Mucosa of rectum (tissue), 2 donors: ENCODE data around the gene TMSB10.
A peak's percentile ranks its signal among the peaks of the same experiment; 100 is the strongest.

Experiments
- H3K27ac ChIP-seq, 2 donors: one replicate each; pipeline ENCODE4 v1.7.0; 2013; ENCODE audit warnings: inconsistent platforms in 2 of 2, low read depth in 2 of 2, low read length in 2 of 2
- H3K27me3 ChIP-seq, 2 donors: one replicate each; pipeline ENCODE4 v1.7.0; 2013; ENCODE audit warnings: low read length in 2 of 2; ENCODE audit not compliant: control insufficient read depth in 2 of 2, insufficient read depth in 2 of 2
- H3K36me3 ChIP-seq, 2 donors: one replicate each; pipeline ENCODE4 v1.7.0; 2013; ENCODE audit warnings: low read length in 2 of 2; ENCODE audit not compliant: control insufficient read depth in 2 of 2, insufficient read depth in 2 of 2
- H3K4me1 ChIP-seq, 2 donors: one replicate each; pipeline ENCODE4 v1.7.0; 2013; ENCODE audit warnings: low read length in 2 of 2, mild to moderate bottlenecking in 1 of 2; ENCODE audit not compliant: control insufficient read depth in 2 of 2, insufficient read depth in 2 of 2
- H3K4me3 ChIP-seq, 2 donors: one replicate each; pipeline ENCODE4 v1.7.0; 2013; ENCODE audit warnings: low read length in 2 of 2
- H3K9ac ChIP-seq, 2 donors: one replicate each; pipeline ENCODE4 v1.7.0; 2013; ENCODE audit warnings: low read length in 2 of 2, low read depth in 1 of 2, mild to moderate bottlenecking in 1 of 2
- H3K9me3 ChIP-seq, 2 donors: one replicate each; pipeline ENCODE4 v1.7.0; 2013; ENCODE audit warnings: low read length in 2 of 2; ENCODE audit not compliant: control insufficient read depth in 2 of 2
- donor health status: healthy.
- donor health status: Normal muscosa, but diverticular disease.

Gene TMSB10

DNA sequence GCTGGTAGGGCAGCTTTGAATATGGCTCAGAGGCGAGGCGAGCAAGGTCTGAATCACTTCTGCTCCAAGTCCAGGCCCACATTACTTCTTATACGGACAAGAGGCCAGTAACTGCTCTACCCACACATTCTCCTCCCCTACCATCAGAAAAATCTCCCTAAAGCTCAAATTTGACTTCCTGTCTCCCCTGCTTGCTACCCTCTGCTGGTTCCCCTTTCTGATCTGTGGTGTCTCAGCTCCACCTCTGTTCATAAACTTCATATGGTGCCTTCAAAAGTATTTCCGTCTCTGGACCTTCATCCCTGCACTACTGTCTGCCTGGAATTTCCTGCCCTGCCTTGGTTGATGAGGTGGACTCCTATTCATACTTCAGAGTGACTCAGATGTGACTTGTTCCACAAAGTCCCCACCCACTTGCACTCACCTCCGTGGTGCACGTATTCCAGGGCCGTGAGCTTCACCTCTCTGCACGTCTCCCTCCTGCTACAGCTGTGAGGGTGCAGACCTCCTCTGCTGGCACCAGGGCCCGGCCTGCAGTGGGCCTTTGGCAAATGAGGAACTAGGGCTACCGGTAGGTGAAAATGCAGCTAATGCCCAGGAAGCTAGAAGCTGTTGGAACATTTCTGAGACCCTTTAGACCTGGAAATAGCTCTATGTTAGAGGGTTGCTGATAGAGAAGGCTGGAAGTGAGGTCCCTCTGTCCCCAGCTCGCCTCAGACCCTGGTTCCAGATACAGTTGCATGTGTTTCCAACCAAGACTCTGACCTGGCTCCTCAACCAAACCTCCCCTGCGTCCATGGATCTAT lies 41.0 kb downstream of the TMSB10 start:
- peak overlapping the region; percentile 38 to 59 for H3K9ac ChIP-seq
- peaks cover 13 to 17% of the 10 kb centered on the region in 2 donors for H3K4me1 ChIP-seq
- H3K27me3 ChIP-seq = no peaks in the 10 kb centered on the region
- no peaks in the 10 kb centered on the region for H3K36me3 ChIP-seq
- H3K4me3 ChIP-seq = peak overlapping the region; percentile 27 to 44
- peak overlapping the region; percentile 83 to 93 for H3K27ac ChIP-seq
- no peaks in the 10 kb centered on the region for H3K9me3 ChIP-seq

DNA sequence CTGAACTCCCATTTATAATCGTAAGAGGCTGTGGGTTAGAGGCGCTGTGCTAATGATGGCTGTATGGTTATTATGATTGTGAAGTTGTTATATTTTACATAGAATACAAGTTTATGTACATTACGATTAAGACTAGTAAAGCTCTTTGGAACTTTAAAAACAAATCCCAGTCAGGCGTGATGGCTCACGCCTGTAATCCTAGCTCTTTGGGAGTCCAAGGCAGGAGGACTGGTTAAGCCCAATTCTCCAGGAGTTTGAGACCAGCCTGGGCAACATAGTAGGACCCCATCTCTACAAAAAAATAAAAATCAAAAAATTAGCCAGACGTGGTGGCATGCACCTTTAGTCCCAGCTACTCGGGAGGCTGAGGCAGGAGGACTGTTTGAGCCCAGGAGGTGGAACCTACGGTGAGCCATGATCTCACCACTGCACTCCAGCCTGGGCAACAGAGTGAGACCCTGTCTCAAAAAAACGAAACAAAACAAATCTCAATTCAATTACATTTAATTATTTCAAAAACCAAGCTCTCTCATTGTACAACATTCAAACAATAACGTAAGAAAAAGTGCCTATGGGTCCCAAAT lies 41.6 kb downstream of the TMSB10 start:
- Histone ChIP-seq H3K36me3 (no peaks in the 10 kb centered on the region), H3K27ac (peak overlapping the region; percentile 83 to 93), H3K27me3 (no peaks in the 10 kb centered on the region), H3K9me3 (no peaks in the 10 kb centered on the region), H3K4me3 (peak overlapping the region in 1 of 2 donors; percentile 20), H3K4me1 (peaks cover 12 to 16% of the 10 kb centered on the region in 2 donors), H3K9ac (peak overlapping the region; percentile 38 to 59)

DNA sequence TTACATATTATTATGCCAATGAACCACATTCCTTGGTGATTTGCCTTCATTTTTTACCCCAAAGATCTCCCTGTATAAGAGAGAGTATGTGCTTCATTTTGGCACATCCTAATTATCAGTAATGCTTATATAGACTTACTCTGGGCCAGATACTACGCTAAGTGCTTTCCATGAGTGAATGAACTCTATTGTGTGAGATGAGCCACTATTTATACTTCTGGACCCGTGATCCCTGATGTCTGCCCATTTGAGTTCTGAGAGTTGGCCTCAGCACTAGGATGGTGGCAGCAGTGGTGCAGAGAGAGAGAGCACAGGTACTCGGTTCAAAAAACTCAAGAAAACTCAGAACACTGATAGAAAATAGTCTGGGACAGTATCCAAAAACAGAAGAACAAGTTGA lies 48.1 kb downstream of the TMSB10 start:
- no peak overlapping the region for H3K4me3 ChIP-seq
- H3K9ac ChIP-seq = no peak overlapping the region
- H3K9me3 ChIP-seq = no peaks in the 10 kb centered on the region
- no peak overlapping the region for H3K27ac ChIP-seq
- no peaks in the 10 kb centered on the region for H3K36me3 ChIP-seq
- H3K4me1 ChIP-seq = peaks cover 0 to 9% of the 10 kb centered on the region in 2 donors
- no peaks in the 10 kb centered on the region for H3K27me3 ChIP-seq

DNA sequence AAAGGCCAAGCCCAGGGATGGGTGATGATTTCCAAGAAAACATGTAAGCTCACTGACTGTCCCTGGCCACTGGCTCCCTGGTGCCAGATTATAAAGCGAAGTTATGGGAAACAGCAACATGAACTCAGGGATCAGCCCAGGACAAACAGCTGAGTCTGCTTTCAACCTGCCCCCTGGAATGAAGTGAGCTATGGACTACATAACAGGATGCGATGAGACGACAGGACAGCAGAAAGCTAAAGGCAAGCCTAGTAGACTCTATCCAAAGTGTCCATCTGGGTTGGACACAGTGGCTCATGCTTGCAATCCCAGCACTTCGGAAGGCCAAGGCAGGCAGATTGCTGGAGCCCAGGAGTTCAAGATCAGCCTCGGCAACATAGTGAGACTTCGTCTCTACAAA lies 48.9 kb downstream of the TMSB10 start:
- H3K4me3 ChIP-seq = no peak overlapping the region
- H3K36me3 ChIP-seq = no peaks in the 10 kb centered on the region
- no peak overlapping the region for H3K9ac ChIP-seq
- no peaks in the 10 kb centered on the region for H3K27me3 ChIP-seq
- no peaks in the 10 kb centered on the region for H3K9me3 ChIP-seq
- H3K4me1 ChIP-seq = peaks cover 0 to 13% of the 10 kb centered on the region in 2 donors
- no peak overlapping the region for H3K27ac ChIP-seq
